ENCODE results near the gene UGT1A7.
A peak's percentile ranks its signal among the peaks of the same experiment; 100 is the strongest.
"Not testable (repeated sequence)": the region's sequence is repeated elsewhere in the genome, so short reads cannot be mapped to it uniquely, and the experiment has no call there.

Gene UGT1A7

GRCh38 chr2:233684640-233685039, 2.9 kb downstream of the UGT1A7 start:
- FAIRE-seq: peak; percentile 72

DNA sequence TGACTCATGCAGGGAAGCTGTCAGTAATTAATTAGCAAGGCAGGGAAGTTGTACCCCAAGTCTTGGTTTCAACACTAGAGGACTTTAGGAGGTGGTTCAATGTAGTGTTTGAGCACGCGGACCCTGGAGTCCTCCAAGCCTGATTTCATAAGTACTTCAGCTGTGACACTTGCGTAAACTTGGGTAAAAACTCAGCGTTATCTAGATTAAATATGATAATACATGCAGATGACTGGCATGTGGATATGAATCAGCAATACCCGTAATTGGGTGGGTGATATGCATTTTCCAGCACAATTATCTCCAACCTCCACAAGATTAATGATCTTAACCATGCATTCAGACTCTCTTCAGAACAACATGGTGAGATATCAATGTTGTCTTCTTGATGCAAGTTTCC, 5.2 kb downstream of the UGT1A7 start:
- no peak for FAIRE-seq

- FAIRE-seq: no peak
Observed at GRCh38 chr2:233688341-233688740, 6.6 kb downstream of the UGT1A7 start.

DNA sequence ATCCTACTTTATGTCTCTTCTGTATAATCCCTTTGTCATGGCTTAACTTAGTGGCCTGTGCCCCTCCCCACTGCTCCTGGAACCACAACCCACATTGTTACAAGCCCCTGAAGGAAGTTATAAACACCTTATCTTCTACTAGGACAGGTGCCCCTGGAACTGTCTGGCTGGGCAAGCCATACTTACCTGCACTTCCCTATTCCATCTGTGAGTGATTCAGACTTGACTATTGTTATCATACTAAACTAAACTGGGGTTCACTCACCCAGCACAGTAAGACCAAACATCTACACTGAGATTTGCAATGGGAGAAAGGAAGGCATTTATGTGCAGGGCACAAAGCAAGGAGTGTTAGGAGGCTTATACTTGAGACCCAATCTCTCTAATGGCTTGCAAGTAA, 7.3 kb downstream of the UGT1A7 start:
- no peak for FAIRE-seq

DNA sequence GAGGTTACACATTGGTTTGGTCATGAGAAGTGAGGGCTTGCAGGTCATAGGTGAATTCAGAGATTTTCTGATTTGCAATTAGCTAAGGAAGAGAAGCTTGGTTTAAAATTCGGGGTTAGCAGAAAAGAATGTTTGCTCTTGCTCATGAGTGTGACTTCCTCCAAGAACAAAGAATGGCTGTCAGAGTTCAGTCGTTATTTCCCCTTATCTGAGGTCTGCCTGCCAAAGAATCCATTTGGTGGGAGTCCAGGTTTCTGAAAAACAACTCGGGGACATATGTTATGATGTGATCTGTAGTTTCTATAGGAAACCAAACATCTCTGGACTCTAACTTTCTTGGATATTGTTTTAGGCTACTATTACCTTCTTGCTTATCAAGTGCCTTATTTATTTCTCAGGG, 7.8 kb downstream of the UGT1A7 start:
- no peak for FAIRE-seq

- FAIRE-seq: no peak
Observed at GRCh38 chr2:233690444-233690843, 8.7 kb downstream of the UGT1A7 start.

DNA sequence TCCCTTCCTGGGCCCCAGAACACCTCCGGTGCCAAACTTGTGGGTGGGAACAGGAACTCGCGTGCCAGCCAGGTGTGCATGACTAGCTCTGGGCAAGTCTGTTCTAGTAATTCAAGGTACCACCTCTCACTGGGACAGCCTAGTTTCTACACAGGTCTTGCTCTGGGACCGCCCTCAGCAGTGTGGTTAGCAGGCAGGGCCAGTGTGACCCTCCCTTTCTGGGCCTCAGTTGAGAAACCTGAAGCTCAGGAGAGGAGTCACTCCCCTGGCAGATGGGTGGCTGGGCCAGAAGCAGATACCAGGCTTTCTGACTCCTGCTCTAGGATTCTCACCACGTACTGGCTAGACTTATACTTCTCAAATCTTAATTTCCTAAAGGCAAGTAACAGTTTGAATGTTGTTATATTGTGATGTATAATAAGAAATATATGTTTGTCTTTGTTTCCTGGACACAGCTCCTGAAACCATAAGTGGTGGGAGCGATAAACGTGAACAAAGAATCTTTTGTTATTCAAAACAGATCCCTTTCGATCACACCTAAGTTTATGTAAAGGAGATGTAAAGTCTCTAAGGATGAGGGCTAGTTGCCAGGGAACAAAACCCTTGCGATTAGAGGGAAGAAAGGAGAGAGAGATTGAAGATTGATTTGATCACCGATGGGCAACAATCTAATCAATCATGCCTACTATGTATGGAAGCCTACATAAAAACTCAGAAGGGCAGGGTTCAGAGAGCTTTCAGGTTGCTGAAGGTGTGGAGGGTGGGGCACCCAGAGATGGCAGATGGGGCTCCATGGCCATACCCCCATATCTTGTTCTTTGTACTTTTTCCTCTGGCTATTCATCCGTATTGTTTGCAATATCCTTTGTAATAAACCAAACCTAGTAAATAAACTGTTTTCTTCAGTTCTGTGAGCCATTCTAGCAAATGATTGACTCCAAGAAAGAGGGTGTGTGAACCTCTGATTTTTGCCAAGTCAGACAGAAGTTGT, 10.0 kb downstream of the UGT1A7 start:
- no peak for FAIRE-seq

DNA sequence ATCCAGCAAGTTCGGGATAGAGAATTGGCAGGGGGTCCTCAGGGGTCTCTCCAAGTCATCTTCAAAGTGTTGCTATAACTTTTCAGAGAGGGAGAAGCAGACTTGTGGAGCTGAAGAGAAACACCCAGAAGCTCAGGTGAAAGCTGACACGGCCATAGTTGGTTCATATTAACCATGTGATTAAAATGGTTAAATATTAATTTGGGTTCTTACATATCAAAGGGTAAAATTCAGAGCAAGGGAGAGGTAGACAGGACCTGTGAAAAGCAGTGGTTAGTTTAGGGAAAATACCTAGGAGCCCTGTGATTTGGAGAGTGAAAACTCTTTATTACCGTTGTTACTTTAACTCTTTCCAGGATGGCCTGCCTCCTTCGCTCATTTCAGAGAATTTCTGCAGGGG, 10.9 kb downstream of the UGT1A7 start, which contains the start of gene UGT1A6:
TSS of gene UGT1A6 (plus strand) at position 243 of the 400 bp plus-strand sequence. CDS start at position 358, 115 bp downstream.
- no peak for FAIRE-seq

- FAIRE-seq: no peak
Observed at GRCh38 chr2:233693963-233694362, 12.3 kb downstream of the UGT1A7 start.

DNA sequence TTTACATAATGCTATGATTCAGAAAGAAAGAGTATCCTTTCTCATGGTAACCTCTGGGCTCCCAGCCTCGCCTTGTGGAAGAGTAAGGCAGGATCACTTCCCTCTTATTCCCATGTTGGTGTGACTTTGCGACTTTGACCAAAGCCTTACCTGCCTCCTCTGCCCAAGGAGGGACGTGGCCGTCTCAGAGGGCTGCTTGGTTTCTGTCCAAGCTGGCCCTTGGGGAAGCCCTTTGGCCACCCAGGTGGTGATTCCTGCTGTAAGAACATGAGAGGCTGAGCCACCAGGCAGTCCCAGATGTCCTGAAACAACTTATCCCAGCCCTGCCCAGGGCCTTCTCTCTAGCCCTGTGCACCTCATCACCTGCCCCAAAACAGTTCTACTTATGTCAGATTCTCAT, 17.0 kb downstream of the UGT1A7 start:
- no peak for FAIRE-seq

DNA sequence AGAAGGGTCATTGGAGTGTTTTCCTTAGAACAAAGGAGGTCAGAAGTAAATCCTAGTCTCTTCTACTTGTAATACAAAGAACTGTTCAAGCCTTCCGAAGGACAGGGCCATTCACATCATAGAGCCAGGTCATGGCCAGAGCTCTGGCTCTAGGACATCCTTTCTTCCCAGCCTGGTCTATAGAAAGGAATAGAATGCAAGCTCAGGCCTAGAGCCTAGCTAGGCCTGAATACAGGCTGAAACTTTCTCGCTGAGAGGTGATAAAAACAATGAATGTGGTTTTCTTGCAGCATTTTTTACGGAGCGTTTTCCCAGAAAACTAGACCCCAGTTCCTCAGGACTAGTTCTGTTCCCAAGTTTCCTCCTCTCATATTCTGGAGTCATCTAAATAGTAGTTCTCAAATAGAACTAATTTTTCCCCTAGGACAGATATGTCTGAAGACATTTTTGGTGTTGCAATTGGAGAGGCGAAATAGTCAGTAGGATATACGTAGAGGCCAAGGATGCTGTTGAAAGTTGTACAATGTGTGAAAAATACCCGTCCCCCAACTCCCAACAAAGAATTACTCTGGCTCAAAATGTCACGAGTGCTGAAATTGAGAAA, 17.8 kb downstream of the UGT1A7 start:
- FAIRE-seq: no peak

DNA sequence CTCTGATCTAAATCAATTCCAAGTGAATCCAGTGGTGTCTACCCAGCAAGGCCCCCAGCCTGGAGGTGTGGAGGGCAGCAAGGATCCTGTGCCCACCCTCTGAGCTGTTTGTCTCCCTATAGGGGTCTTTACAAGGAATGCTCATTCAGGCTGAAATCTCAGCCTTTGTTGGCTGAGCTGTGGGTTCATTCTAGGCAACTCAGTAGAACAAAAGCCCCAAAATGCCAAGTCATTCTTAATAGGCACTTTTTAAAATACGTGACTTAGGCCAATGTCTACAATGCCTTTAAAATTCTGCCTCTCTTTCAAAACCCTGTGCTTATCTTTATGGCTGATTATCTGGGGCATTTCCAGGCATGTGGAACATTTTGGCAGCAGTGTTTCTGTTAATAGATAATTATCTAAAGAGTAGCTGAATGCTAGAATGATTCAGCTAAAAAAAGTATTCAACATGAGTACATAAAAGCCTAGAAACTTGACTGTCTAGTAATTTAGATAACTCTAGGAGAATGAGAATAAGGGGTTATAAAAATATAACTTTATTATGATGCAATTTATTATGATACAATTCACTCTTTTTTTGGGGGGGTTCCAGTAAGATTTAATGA, 18.4 kb downstream of the UGT1A7 start:
- FAIRE-seq: peak; percentile 84

DNA sequence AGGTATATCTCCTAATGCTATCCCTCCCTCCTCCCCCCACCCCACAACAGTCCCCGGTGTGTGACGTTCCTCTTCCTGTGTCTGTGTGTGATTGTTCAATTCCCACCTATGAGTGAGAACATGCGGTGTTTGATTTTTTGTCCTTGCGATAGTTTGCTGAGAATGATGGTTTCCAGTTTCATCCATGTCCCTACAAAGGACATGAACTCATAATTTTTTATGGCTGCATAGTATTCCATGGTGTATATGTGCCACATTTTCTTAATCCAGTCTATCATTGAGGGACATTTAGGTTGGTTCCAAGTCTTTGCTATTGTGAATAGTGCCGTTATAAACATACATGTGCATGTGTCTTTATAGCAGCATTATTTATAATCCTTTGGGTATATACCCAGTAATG, 19.1 kb downstream of the UGT1A7 start:
- FAIRE-seq: not testable (repeated sequence)

DNA sequence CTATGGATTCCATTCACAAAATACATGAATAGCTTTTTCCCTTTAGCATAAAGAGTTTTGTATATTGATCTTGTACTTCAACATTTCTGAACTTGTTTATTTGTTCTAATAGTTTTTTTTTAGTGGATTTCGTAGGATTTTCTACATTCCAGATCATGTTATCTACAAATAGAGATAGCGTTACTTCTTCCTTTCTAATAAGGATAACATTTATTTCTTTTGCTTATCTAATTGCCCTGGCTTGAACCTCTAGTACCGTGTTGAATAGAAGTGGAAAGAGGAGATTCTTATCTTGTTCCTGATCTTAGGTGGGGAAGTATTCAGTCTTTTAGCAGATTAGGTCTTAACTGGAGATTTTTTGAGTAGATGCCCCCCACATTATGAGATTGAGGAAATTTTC, 20.5 kb downstream of the UGT1A7 start:
- no peak for FAIRE-seq

GRCh38 chr2:233705911-233706506, 24.3 kb downstream of the UGT1A7 start:
- FAIRE-seq: no peak

- no peak for FAIRE-seq
Observed at GRCh38 chr2:233706720-233707119, 25.0 kb downstream of the UGT1A7 start.

- FAIRE-seq: no peak
Observed at GRCh38 chr2:233707940-233708644, 26.4 kb downstream of the UGT1A7 start.

- no peak for FAIRE-seq
Observed at GRCh38 chr2:233708942-233709341, 27.2 kb downstream of the UGT1A7 start.

DNA sequence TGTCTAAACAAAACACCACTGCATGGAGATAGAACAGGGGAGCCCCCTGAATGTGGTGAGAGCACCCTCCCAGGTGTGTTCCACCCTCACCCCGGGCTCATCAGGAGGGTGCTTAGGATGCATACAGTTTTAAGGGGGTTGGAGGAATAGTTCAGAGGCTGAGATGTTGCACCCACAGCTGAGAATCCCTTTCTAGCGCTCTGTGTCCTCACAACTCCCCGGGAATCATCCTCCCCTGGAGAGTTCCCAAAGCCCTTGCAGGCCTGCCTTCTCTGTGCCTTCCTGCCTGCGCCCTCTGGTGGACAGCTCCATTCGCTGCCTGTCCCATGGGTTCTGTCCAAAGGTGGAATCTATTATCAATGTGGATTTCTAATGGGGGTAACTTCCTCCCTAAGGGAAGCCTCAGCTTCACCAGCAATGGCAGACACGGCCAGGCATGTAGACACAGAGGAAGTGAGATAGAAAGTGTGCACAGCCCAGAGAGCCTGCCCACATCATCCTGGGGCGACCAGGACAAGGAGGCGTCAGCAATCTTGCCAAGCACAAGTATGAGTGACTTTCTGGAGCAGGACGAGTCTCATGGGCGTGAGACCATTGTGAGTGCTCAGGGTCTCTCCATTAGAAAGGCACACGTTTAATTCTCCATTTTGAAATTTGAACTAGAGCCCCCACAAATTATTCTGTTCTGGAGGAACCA, 29.8 kb downstream of the UGT1A7 start:
- FAIRE-seq: no peak

GRCh38 chr2:233712611-233713261, 31.0 kb downstream of the UGT1A7 start, which contains the start of gene UGT1A5:
UGT1A5 (plus strand) TSS chr2:233712907; CDS start chr2:233712992, 85 bp downstream.
- FAIRE-seq: no peak

DNA sequence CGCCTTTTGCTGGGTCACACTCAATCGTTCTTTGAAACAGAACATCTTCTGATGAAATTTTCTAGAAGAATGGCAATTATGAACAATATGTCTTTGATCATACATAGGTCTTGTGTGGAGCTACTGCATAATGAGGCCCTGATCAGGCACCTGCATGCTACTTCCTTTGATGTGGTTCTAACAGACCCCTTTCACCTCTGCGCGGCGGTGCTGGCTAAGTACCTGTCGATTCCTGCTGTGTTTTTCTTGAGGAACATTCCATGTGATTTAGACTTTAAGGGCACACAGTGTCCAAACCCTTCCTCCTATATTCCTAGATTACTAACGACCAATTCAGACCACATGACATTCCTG, 31.5 kb downstream of the UGT1A7 start:
- no peak for FAIRE-seq
